ENCODE results near the gene ATP8B3. TPM values are rescaled to one million over a fixed set of nuclear protein-coding genes. Genes with fewer than 3 reads are reported as not detected.

The ATP8B3 gene
- total RNA-seq, 4 donors from 2014 or later, result 0.09 to 0.24 TPM; not detected in 2

DNA sequence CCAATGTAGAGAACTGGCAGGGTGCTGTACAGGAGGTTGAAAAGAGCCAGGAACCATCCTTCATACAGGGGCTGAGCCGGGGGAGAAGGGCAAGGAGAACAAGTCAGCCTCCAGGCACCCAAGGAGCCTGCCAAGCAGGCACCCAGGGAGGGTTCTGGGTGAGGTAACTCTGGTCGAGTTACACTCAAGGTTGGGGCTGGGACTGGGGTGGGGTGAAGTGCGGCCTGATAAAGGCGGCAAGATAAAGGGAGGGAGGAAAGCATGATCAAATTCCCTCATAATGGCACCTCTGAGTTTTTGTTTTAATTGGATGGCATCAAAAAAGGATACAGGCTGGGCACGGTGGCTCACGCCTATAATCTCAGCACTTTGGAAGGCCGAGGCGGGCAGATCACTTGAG, 25.0 kb downstream of the ATP8B3 start:
- ATAC-seq (no peak), DNase-seq (no peak)
- Histone ChIP-seq H3K36me3 (no peaks in the 10 kb centered on the region), H3K27me3 (peaks cover 25 to 47% (median 30%) of the 10 kb centered on the region in 3 donors), H3K4me1 (no peaks in the 10 kb centered on the region), H3K9me3 (peaks cover 0 to 2% (median 0%) of the 10 kb centered on the region in 3 donors), H3K27ac (no peak overlapping the region), H3K4me3 (no peak overlapping the region)
- intact Hi-C loops (cut with DNase I; ENCODE audit: low total_unique reads), result no loop called here
- in situ Hi-C loops (cut with MboI; ENCODE audit: low sequenced_read_pairs in 4 of 4), result no loop called here
- TF ChIP-seq POLR2A (IDR thresholded peaks at IDR 0.05), result no peak
- TF ChIP-seq, protein P1, sequence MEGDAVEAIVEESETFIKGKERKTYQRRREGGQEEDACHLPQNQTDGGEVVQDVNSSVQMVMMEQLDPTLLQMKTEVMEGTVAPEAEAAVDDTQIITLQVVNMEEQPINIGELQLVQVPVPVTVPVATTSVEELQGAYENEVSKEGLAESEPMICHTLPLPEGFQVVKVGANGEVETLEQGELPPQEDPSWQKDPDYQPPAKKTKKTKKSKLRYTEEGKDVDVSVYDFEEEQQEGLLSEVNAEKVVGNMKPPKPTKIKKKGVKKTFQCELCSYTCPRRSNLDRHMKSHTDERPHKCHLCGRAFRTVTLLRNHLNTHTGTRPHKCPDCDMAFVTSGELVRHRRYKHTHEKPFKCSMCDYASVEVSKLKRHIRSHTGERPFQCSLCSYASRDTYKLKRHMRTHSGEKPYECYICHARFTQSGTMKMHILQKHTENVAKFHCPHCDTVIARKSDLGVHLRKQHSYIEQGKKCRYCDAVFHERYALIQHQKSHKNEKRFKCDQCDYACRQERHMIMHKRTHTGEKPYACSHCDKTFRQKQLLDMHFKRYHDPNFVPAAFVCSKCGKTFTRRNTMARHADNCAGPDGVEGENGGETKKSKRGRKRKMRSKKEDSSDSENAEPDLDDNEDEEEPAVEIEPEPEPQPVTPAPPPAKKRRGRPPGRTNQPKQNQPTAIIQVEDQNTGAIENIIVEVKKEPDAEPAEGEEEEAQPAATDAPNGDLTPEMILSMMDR (IDR thresholded peaks at IDR 0.05 in 4 of 5, conservative IDR thresholded peaks at IDR 0.05 in 1 of 5), result no peak

DNA sequence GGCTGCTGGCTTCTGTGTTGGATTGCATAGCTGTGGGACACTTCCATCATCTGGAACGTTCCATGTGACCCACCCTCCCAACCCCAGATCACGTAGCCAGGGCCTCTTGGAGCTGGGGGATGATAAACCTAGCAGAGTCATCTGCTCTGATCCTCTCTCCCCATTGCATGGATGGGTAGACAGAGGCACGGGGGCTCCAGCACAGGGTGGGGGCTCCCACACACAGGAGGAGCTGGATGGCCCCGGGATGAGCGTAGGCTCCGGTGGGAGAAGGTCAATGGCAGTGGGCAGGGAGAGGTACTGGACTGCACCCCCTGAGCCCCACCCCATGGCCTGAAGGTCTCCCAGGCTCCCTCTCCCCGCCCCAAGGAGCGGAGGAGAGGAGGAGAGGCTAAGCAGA, 25.4 kb downstream of the ATP8B3 start:
- Histone ChIP-seq H3K27me3 (peaks cover 21 to 52% (median 32%) of the 10 kb centered on the region in 3 donors), H3K4me1 (no peaks in the 10 kb centered on the region), H3K9me3 (peaks cover 0 to 6% (median 0%) of the 10 kb centered on the region in 3 donors), H3K36me3 (no peaks in the 10 kb centered on the region), H3K27ac (no peak overlapping the region), H3K4me3 (no peak overlapping the region)
- intact Hi-C loops (cut with DNase I; ENCODE audit: low total_unique reads) (no loop called here), in situ Hi-C loops (cut with MboI; ENCODE audit: low sequenced_read_pairs in 4 of 4) (no loop called here)
- no peak for ATAC-seq
- TF ChIP-seq, protein P1 (IDR thresholded peaks at IDR 0.05 in 4 of 5, conservative IDR thresholded peaks at IDR 0.05 in 1 of 5), result no peak
- no peak for TF ChIP-seq POLR2A (IDR thresholded peaks at IDR 0.05)
- no peak for DNase-seq

DNA sequence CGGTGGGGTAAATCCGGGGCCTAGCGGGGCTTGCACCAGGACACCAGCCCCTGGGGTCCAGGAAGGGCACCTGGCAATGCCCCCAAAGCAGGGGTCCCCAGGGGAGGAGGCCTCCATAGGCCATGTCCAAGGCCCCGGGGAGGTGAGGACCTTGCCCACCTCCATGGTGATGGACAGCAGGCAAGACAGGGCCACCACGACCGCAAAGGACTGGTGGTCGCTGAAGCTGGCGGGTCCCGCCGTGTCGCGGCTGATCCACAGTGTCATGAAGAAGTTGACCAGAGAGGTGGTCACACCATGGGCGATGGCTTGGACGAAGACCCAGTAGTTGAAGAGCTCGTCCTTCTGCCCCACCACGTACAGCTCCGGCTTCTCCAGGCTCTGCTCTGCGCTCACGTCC, 26.8 kb downstream of the ATP8B3 start:
- intact Hi-C loops (cut with DNase I; ENCODE audit: low total_unique reads) (no loop called here), in situ Hi-C loops (cut with MboI; ENCODE audit: low sequenced_read_pairs in 4 of 4) (no loop called here)
- no peak for ATAC-seq

DNA sequence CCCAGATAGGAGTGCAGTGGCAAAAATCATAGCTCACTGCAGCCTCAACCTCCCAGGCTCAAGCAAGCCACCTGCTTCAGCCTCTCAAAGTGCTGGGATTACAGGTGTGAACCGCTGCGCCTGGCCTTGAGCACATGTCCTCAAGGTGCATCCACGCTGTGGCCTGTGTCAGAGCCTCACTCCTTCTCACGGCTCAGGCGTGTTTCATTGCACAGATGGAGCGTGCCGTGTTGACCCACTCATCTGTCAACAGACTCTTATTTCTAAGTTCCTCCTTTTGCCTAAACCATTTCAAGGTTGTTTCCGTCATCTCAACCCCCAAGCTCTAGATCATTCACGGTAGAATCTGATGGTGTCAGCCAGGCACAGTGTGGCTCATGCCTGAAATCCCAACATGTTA, 28.2 kb downstream of the ATP8B3 start:
- intact Hi-C loops (cut with DNase I; ENCODE audit: low total_unique reads) (no loop called here), in situ Hi-C loops (cut with MboI; ENCODE audit: low sequenced_read_pairs in 4 of 4) (no loop called here)
- Histone ChIP-seq H3K27me3 (peaks cover 22 to 63% (median 48%) of the 10 kb centered on the region in 3 donors), H3K9me3 (peaks cover 0 to 8% (median 0%) of the 10 kb centered on the region in 3 donors), H3K4me1 (no peaks in the 10 kb centered on the region), H3K4me3 (no peak overlapping the region), H3K27ac (no peak overlapping the region), H3K36me3 (no peaks in the 10 kb centered on the region)
- no peak for TF ChIP-seq POLR2A (IDR thresholded peaks at IDR 0.05)
- TF ChIP-seq, protein P1 (IDR thresholded peaks at IDR 0.05 in 4 of 5, conservative IDR thresholded peaks at IDR 0.05 in 1 of 5), result no peak
- DNase-seq, result no peak
- ATAC-seq, result no peak

More for the DNA sequence above, 26.8 kb downstream of the ATP8B3 start:
- Histone ChIP-seq H3K9me3 (peaks cover 0 to 8% (median 0%) of the 10 kb centered on the region in 3 donors), H3K36me3 (no peaks in the 10 kb centered on the region), H3K27ac (no peak overlapping the region), H3K27me3 (peaks cover 23 to 57% (median 34%) of the 10 kb centered on the region in 3 donors), H3K4me3 (no peak overlapping the region), H3K4me1 (no peaks in the 10 kb centered on the region)
- DNase-seq, result no peak
- TF ChIP-seq, protein P1 (IDR thresholded peaks at IDR 0.05 in 4 of 5, conservative IDR thresholded peaks at IDR 0.05 in 1 of 5), result no peak
- TF ChIP-seq POLR2A (IDR thresholded peaks at IDR 0.05), result no peak

DNA sequence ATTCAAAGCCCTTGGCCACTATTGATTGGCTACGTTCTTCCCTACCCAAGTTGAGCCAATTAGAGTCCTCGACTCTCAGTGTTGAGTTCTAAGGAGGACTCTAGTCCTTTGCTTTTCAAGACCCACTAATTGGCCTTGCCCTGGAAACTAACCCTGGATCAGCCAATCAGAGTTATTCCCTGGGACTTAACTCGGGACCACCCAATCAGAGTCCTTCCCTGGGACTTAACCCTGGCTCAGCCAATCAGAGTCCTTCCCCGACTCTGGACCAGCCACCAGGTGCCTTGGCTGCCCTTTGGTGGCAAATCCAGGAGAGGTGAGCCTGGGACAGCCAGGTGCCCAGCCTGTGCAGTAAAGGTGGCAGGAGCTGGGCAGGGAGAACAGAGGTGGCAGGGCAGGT, 28.7 kb downstream of the ATP8B3 start:
- ATAC-seq (no peak), DNase-seq (no peak)
- Histone ChIP-seq H3K36me3 (no peaks in the 10 kb centered on the region), H3K4me1 (no peaks in the 10 kb centered on the region), H3K9me3 (peaks cover 0 to 8% (median 0%) of the 10 kb centered on the region in 3 donors), H3K27ac (no peak overlapping the region), H3K27me3 (peaks cover 17 to 64% (median 49%) of the 10 kb centered on the region in 3 donors), H3K4me3 (no peak overlapping the region)
- TF ChIP-seq, protein P1 (IDR thresholded peaks at IDR 0.05 in 4 of 5, conservative IDR thresholded peaks at IDR 0.05 in 1 of 5), result no peak
- TF ChIP-seq POLR2A (IDR thresholded peaks at IDR 0.05), result no peak
- in situ Hi-C loops (cut with MboI; ENCODE audit: low sequenced_read_pairs in 4 of 4), result no loop called here
- intact Hi-C loops (cut with DNase I; ENCODE audit: low total_unique reads), result no loop called here
